SK-N-SH treated with all-trans-retinoic acid at 6 μM for 48 hours (cell line): ENCODE results near the gene AP2A2.

Source experiments
- ATAC-seq: fragments of 200-7000 bp; cut with Tn5 transposase; 3 replicates; pipeline ENCODE4 v1.9.1; 2020; ENCODE audit warnings: mild to moderate bottlenecking, moderate library complexity
- ARNTL ChIP-seq: fragments of 450-650 bp; formaldehyde crosslinking; IDR thresholded peaks from 2 replicates; pipeline ENCODE4 v1.5.0; 2020; ENCODE audit warnings: low read depth, mild to moderate bottlenecking, moderate library complexity, borderline replicate concordance
- BACH2 ChIP-seq: fragments of 250-450 bp; sonication (Bioruptor Pico); IDR thresholded peaks from 2 replicates; pipeline ENCODE4 v1.9.0; 2021; ENCODE audit warnings: mild to moderate bottlenecking, borderline replicate concordance
- CREB5 ChIP-seq: fragments of 250-450 bp; sonication (Bioruptor Pico); IDR thresholded peaks from 2 replicates; pipeline ENCODE4 v1.5.1; 2020; ENCODE audit warnings: low read depth, mild to moderate bottlenecking, moderate library complexity
- CSDC2 ChIP-seq: fragments of 250-450 bp; sonication (Bioruptor Pico); IDR thresholded peaks from 2 replicates; pipeline ENCODE4 v1.5.0; 2020; ENCODE audit warnings: mild to moderate bottlenecking, moderate library complexity
- CSRNP3 ChIP-seq: fragments of 250-450 bp; sonication (Bioruptor Pico); IDR thresholded peaks from 2 replicates; pipeline ENCODE4 v1.5.1; 2021; ENCODE audit warnings: mild to moderate bottlenecking, moderate library complexity
- ESRRG ChIP-seq: fragments of 250-450 bp; sonication (Bioruptor Pico); IDR thresholded peaks from 2 replicates; pipeline ENCODE4 v1.6.1; 2021; ENCODE audit warnings: mild to moderate bottlenecking
- OSR1 ChIP-seq: fragments of 250-450 bp; sonication (Bioruptor Pico); IDR thresholded peaks from 2 replicates; pipeline ENCODE4 v1.8.0; 2022; ENCODE audit warnings: moderate library complexity, mild to moderate bottlenecking, inconsistent platforms
- PATZ1 ChIP-seq: fragments of 250-450 bp; sonication (Bioruptor Pico); IDR thresholded peaks from 2 replicates; pipeline ENCODE4 v1.8.0; 2020; ENCODE audit warnings: mild to moderate bottlenecking, moderate library complexity, borderline replicate concordance
- POU6F1 ChIP-seq: fragments of 250-450 bp; sonication (Bioruptor Pico); IDR thresholded peaks from 2 replicates; pipeline ENCODE4 v1.8.0; 2021; ENCODE audit warnings: low read depth, mild to moderate bottlenecking, moderate library complexity, borderline replicate concordance
- PPARA ChIP-seq: fragments of 250-450 bp; sonication (Bioruptor Pico); IDR thresholded peaks from 2 replicates; pipeline ENCODE4 v1.5.0; 2020; ENCODE audit warnings: mild to moderate bottlenecking, borderline replicate concordance
- RARB ChIP-seq: fragments of 250-450 bp; sonication (Bioruptor Pico); IDR thresholded peaks from 2 replicates; pipeline ENCODE4 v1.8.0; 2021; ENCODE audit warnings: mild to moderate bottlenecking, moderate library complexity
- SNAI2 ChIP-seq: fragments of 250-450 bp; sonication (Bioruptor Pico); IDR thresholded peaks from 2 replicates; pipeline ENCODE4 v1.5.0; 2020; ENCODE audit warnings: mild to moderate bottlenecking, moderate library complexity
- TCF4 ChIP-seq: fragments of 250-450 bp; sonication (Bioruptor Pico); IDR thresholded peaks from 2 replicates; pipeline ENCODE4 v1.8.0; 2021; ENCODE audit warnings: mild to moderate bottlenecking, moderate library complexity, borderline replicate concordance
- TOX ChIP-seq: fragments of 250-450 bp; sonication (Bioruptor Pico); IDR thresholded peaks from 2 replicates; pipeline ENCODE4 v1.8.0; 2021; ENCODE audit warnings: mild to moderate bottlenecking, moderate library complexity, borderline replicate concordance
- TSHZ2 ChIP-seq: fragments of 250-450 bp; sonication (Bioruptor Pico); IDR thresholded peaks from 2 replicates; pipeline ENCODE4 v1.5.0; 2020; ENCODE audit warnings: mild to moderate bottlenecking, moderate library complexity
- ZC3H10 ChIP-seq: fragments of 250-450 bp; sonication (Bioruptor Pico); IDR thresholded peaks from 2 replicates; pipeline ENCODE4 v1.5.1; 2021; ENCODE audit warnings: mild to moderate bottlenecking, moderate library complexity
- ZFP3 ChIP-seq: fragments of 250-450 bp; sonication (Bioruptor Pico); IDR thresholded peaks from 2 replicates; pipeline ENCODE4 v1.5.0; 2020; ENCODE audit warnings: mild to moderate bottlenecking, moderate library complexity
- ZFP30 ChIP-seq: fragments of 450-650 bp; formaldehyde crosslinking; IDR thresholded peaks from 2 replicates; pipeline ENCODE4 v1.5.0; 2022; ENCODE audit warnings: mild to moderate bottlenecking, moderate library complexity
- ZNF565 ChIP-seq: fragments of 450-650 bp; formaldehyde crosslinking; conservative IDR thresholded peaks from 2 replicates; pipeline ENCODE4 v1.5.0; 2020; ENCODE audit warnings: low read depth, mild to moderate bottlenecking, moderate library complexity
- ZNF70 ChIP-seq: fragments of 450-650 bp; formaldehyde crosslinking; IDR thresholded peaks from 2 replicates; pipeline ENCODE4 v1.5.0; 2020; ENCODE audit warnings: mild to moderate bottlenecking, moderate library complexity
- ZNF8 ChIP-seq: fragments of 450-650 bp; formaldehyde crosslinking; IDR thresholded peaks from 2 replicates; pipeline ENCODE4 v1.5.0; 2020; ENCODE audit warnings: mild to moderate bottlenecking, moderate library complexity

The AP2A2 gene

GRCh38 chr11:977830-978720 lies 52.4 kb downstream of the AP2A2 start:
- ATAC-seq = no peak
- no peak for TF ChIP-seq ZFP3 (CRISPR knock-in tag)
- no peak for TF ChIP-seq ZC3H10 (CRISPR knock-in tag)
- no peak for TF ChIP-seq ZNF70 (CRISPR knock-in tag)
- no peak for TF ChIP-seq TCF4
- TF ChIP-seq TSHZ2 (CRISPR knock-in tag) = no peak
- TF ChIP-seq BACH2 (CRISPR knock-in tag) = no peak
- TF ChIP-seq SNAI2 = no peak
- TF ChIP-seq ZFP30 (CRISPR knock-in tag) = no peak
- no peak for TF ChIP-seq ZNF565
- no peak for TF ChIP-seq ESRRG (CRISPR knock-in tag)
- TF ChIP-seq CSDC2 (CRISPR knock-in tag) = no peak
- TF ChIP-seq PPARA (CRISPR knock-in tag) = no peak
- TF ChIP-seq POU6F1 (CRISPR knock-in tag) = no peak
- no peak for TF ChIP-seq TOX (CRISPR knock-in tag)
- TF ChIP-seq ZNF8 (CRISPR knock-in tag) = no peak

- no peak for ATAC-seq
- no peak for TF ChIP-seq ZFP30 (CRISPR knock-in tag)
- no peak for TF ChIP-seq ARNTL
- no peak for TF ChIP-seq SNAI2
- no peak for TF ChIP-seq ZFP3 (CRISPR knock-in tag)
- TF ChIP-seq CSRNP3 = no peak
- no peak for TF ChIP-seq OSR1 (CRISPR knock-in tag)
- no peak for TF ChIP-seq ZNF70 (CRISPR knock-in tag)
- no peak for TF ChIP-seq TCF4
- TF ChIP-seq BACH2 (CRISPR knock-in tag) = no peak
- no peak for TF ChIP-seq CREB5 (CRISPR knock-in tag)
- TF ChIP-seq PATZ1 = no peak
- no peak for TF ChIP-seq ESRRG (CRISPR knock-in tag)
- no peak for TF ChIP-seq TSHZ2 (CRISPR knock-in tag)
- TF ChIP-seq RARB (CRISPR knock-in tag) = no peak
- TF ChIP-seq POU6F1 (CRISPR knock-in tag) = no peak
- no peak for TF ChIP-seq ZNF565
Measured at GRCh38 chr11:978781-979180, 53.1 kb downstream of the AP2A2 start.
